WTC11 (cell line): Measurements from ENCODE around the gene ZNF19.

ENCODE experiments used
- ESRRA ChIP-seq: sonication (generic); formaldehyde crosslinking; IDR thresholded peaks from 2 replicates; pipeline ENCODE4 v1.8.1; 2022; ENCODE audit warnings: mild to moderate bottlenecking, missing genetic modification reagents, borderline replicate concordance
- NR3C1 ChIP-seq: sonication (generic); formaldehyde crosslinking; conservative IDR thresholded peaks from 2 replicates; pipeline ENCODE4 v1.8.1; 2023; ENCODE audit warnings: low read depth, mild to moderate bottlenecking, missing genetic modification reagents
- TF ChIP-seq, protein P1 (sequence below): sonication (generic); formaldehyde crosslinking; IDR thresholded peaks from 2 replicates; pipeline ENCODE4 v1.8.0; 2023; ENCODE audit warnings: mild to moderate bottlenecking, missing genetic modification reagents
- TF ChIP-seq, protein P2 (sequence below): fragments of 200-600 bp; IDR thresholded peaks from 2 replicates; pipeline ENCODE4 v1.8.0; 2022; ENCODE audit warnings: antibody characterized with exemption

DNA sequence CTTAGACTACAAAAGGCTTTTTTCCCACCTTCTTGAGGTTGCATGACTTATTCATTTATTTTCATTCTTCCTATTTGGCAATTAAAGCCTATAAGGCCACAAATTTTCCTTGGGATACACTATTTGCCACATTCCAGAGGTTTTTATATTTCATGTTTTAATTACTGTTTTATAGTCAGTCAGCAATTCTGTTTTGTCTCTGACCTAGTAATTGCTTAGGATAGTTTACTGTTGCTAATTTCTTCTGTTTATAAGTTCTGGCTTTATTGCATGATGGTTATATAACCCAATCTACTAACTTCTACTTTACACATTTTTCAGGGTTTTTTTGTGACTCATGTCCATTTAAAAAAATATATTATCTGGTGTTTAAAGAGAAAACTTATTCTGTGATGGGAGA lies 29.6 kb downstream of the ZNF19 start:
- TF ChIP-seq NR3C1 = no peak
- TF ChIP-seq, protein P1, sequence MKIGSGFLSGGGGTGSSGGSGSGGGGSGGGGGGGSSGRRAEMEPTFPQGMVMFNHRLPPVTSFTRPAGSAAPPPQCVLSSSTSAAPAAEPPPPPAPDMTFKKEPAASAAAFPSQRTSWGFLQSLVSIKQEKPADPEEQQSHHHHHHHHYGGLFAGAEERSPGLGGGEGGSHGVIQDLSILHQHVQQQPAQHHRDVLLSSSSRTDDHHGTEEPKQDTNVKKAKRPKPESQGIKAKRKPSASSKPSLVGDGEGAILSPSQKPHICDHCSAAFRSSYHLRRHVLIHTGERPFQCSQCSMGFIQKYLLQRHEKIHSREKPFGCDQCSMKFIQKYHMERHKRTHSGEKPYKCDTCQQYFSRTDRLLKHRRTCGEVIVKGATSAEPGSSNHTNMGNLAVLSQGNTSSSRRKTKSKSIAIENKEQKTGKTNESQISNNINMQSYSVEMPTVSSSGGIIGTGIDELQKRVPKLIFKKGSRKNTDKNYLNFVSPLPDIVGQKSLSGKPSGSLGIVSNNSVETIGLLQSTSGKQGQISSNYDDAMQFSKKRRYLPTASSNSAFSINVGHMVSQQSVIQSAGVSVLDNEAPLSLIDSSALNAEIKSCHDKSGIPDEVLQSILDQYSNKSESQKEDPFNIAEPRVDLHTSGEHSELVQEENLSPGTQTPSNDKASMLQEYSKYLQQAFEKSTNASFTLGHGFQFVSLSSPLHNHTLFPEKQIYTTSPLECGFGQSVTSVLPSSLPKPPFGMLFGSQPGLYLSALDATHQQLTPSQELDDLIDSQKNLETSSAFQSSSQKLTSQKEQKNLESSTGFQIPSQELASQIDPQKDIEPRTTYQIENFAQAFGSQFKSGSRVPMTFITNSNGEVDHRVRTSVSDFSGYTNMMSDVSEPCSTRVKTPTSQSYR (CRISPR knock-in tag) = no peak
- TF ChIP-seq, protein P2, sequence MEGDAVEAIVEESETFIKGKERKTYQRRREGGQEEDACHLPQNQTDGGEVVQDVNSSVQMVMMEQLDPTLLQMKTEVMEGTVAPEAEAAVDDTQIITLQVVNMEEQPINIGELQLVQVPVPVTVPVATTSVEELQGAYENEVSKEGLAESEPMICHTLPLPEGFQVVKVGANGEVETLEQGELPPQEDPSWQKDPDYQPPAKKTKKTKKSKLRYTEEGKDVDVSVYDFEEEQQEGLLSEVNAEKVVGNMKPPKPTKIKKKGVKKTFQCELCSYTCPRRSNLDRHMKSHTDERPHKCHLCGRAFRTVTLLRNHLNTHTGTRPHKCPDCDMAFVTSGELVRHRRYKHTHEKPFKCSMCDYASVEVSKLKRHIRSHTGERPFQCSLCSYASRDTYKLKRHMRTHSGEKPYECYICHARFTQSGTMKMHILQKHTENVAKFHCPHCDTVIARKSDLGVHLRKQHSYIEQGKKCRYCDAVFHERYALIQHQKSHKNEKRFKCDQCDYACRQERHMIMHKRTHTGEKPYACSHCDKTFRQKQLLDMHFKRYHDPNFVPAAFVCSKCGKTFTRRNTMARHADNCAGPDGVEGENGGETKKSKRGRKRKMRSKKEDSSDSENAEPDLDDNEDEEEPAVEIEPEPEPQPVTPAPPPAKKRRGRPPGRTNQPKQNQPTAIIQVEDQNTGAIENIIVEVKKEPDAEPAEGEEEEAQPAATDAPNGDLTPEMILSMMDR = no peak
- TF ChIP-seq ESRRA (CRISPR knock-in tag) = no peak
